Prostate gland (tissue), 2 donors: ENCODE data around the gene MAGI2.

Experiments
- POLR2AphosphoS5 ChIP-seq: sonication (generic); formaldehyde crosslinking; IDR thresholded peaks from one replicate; pipeline ENCODE4 v1.6.1; 2017; ENCODE audit warnings: antibody characterized with exemption
- TF ChIP-seq, protein P1 (sequence below), 4 experiments: fragments of 200-600 bp in 2 of 4; fragments of 450-650 bp in 2 of 4; sonication (generic) in 2 of 4; IDR thresholded peaks; 1 replicate in 3 of 4; 2 replicates in 1 of 4; pipeline ENCODE4 v1.5.1; 2016 to 2019; ENCODE audit warnings: antibody characterized with exemption in 4 of 4, mild to moderate bottlenecking in 2 of 4, moderate library complexity in 2 of 4

DNA sequence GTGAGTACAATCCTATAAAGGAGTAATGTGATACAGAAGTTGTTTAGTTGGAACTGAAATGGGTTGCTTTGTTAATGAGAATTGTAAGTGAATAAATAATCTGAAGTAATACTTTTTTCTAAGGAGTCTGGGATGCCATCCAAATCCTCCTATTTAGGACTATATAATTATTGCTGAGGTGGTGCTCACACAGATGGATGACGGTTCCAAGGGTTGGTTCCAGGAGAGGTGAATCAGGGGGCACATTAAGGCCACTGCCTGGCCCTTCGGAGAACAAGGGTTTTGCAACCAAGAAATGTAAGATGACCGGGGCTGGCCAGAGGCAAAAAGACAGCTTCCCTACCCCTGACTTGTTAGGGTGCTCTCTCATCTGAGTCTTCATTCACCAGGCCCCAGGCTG, 1302.2 kb downstream of the MAGI2 start:
- no peak for TF ChIP-seq POLR2AphosphoS5
- TF ChIP-seq, protein P1, sequence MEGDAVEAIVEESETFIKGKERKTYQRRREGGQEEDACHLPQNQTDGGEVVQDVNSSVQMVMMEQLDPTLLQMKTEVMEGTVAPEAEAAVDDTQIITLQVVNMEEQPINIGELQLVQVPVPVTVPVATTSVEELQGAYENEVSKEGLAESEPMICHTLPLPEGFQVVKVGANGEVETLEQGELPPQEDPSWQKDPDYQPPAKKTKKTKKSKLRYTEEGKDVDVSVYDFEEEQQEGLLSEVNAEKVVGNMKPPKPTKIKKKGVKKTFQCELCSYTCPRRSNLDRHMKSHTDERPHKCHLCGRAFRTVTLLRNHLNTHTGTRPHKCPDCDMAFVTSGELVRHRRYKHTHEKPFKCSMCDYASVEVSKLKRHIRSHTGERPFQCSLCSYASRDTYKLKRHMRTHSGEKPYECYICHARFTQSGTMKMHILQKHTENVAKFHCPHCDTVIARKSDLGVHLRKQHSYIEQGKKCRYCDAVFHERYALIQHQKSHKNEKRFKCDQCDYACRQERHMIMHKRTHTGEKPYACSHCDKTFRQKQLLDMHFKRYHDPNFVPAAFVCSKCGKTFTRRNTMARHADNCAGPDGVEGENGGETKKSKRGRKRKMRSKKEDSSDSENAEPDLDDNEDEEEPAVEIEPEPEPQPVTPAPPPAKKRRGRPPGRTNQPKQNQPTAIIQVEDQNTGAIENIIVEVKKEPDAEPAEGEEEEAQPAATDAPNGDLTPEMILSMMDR (IDR thresholded peaks at IDR 0.05): no peak
